Tibial nerve (tissue), 4 donors: ENCODE results near the gene CYP2C9.

Experiments
- EP300 ChIP-seq, 2 donors: sonication (generic); formaldehyde crosslinking; IDR thresholded peaks; one replicate each; pipeline ENCODE4 v1.6.1; 2017; ENCODE audit warnings: antibody characterized with exemption in 2 of 2, mild to moderate bottlenecking in 1 of 2
- POLR2A ChIP-seq, 2 donors: fragments of 450-650 bp; IDR thresholded peaks; one replicate each; pipeline ENCODE4 v1.6.1; 2017; ENCODE audit warnings: antibody characterized with exemption in 2 of 2, mild to moderate bottlenecking in 2 of 2, moderate library complexity in 2 of 2
- TF ChIP-seq, protein P1 (sequence below), 5 experiments: fragments of 200-600 bp in 3 of 5; fragments of 450-650 bp in 2 of 5; sonication (generic) in 3 of 5; IDR thresholded peaks; one replicate each; pipeline ENCODE4 v1.5.1; 2016 to 2019; ENCODE audit warnings: antibody characterized with exemption in 5 of 5, mild to moderate bottlenecking in 3 of 5, moderate library complexity in 2 of 5

DNA sequence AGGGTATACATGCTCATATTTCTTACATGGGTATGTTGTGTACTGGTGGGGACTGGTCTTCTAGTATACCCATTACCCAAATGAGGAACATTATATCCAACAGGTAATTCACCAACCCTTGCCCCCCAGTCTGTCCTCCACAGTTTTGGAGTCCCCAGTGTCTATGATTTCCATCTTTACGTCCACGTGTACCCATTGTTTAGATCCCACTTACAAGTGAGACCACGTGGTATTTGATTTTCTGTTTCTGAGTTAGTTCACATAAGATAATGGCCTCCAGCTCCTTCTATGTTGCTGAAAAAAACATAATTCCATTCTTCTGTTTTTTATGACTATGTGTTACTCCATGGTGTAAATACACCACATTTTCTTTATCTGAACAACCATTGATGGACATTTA is 49.3 kb upstream of the CYP2C9 start:
- no peak for TF ChIP-seq POLR2A (IDR thresholded peaks at IDR 0.05)
- no peak for TF ChIP-seq EP300 (IDR thresholded peaks at IDR 0.05)
- TF ChIP-seq, protein P1, sequence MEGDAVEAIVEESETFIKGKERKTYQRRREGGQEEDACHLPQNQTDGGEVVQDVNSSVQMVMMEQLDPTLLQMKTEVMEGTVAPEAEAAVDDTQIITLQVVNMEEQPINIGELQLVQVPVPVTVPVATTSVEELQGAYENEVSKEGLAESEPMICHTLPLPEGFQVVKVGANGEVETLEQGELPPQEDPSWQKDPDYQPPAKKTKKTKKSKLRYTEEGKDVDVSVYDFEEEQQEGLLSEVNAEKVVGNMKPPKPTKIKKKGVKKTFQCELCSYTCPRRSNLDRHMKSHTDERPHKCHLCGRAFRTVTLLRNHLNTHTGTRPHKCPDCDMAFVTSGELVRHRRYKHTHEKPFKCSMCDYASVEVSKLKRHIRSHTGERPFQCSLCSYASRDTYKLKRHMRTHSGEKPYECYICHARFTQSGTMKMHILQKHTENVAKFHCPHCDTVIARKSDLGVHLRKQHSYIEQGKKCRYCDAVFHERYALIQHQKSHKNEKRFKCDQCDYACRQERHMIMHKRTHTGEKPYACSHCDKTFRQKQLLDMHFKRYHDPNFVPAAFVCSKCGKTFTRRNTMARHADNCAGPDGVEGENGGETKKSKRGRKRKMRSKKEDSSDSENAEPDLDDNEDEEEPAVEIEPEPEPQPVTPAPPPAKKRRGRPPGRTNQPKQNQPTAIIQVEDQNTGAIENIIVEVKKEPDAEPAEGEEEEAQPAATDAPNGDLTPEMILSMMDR (IDR thresholded peaks at IDR 0.05) = no peak
